Mesendoderm (in vitro differentiated cells): ENCODE results near the gene TTPAL.
A peak's percentile ranks its signal among the peaks of the same experiment; 100 is the strongest.

Experiments used
- DNase-seq: peaks from one replicate; pipeline ENCODE4 v3.0.0; 2013
- H2AK5ac ChIP-seq: 2 replicates; pipeline ENCODE4 v1.6.1; 2013; ENCODE audit warnings: low read length, inconsistent platforms
- H2BK120ac ChIP-seq: 2 replicates; pipeline ENCODE4 v1.6.1; 2013; ENCODE audit warnings: low read depth, mild to moderate bottlenecking, low read length, moderate library complexity, mixed read lengths
- H2BK15ac ChIP-seq: replicated peaks from 2 replicates; pipeline ENCODE4 v1.6.1; 2013; ENCODE audit warnings: low read depth, mild to moderate bottlenecking, moderate library complexity
- H2BK5ac ChIP-seq: 2 replicates; pipeline ENCODE4 v1.6.1; 2013; ENCODE audit warnings: low read length, inconsistent platforms
- H3K18ac ChIP-seq: 2 replicates; pipeline ENCODE4 v1.6.1; 2013; ENCODE audit warnings: mild to moderate bottlenecking, low read length, mixed read lengths
- H3K23ac ChIP-seq: one replicate; pipeline ENCODE4 v1.6.1; 2013; ENCODE audit warnings: low read length
- H3K27ac ChIP-seq: 2 replicates; pipeline ENCODE4 v1.5.1; 2013; ENCODE audit warnings: low read depth, mild to moderate bottlenecking, inconsistent platforms, low read length, moderate library complexity
- H3K27me3 ChIP-seq: 2 replicates; pipeline ENCODE4 v1.6.1; 2013; ENCODE audit warnings: low read length, control low read depth, mild to moderate bottlenecking, inconsistent platforms; ENCODE audit not compliant: insufficient read depth, poor library complexity
- H3K36me3 ChIP-seq: 2 replicates; pipeline ENCODE4 v1.6.1; 2013; ENCODE audit warnings: low read length, inconsistent platforms; ENCODE audit not compliant: control insufficient read depth, insufficient read depth
- H3K4ac ChIP-seq: one replicate; pipeline ENCODE4 v1.6.1; 2013; ENCODE audit warnings: low read depth, mild to moderate bottlenecking, low read length, moderate library complexity
- H3K4me1 ChIP-seq: 2 replicates; pipeline ENCODE4 v1.6.1; 2013; ENCODE audit warnings: low read depth, low read length, inconsistent platforms; ENCODE audit not compliant: control insufficient read depth
- H3K4me2 ChIP-seq: 2 replicates; pipeline ENCODE4 v1.6.1; 2013; ENCODE audit warnings: low read length
- H3K4me3 ChIP-seq: 2 replicates; pipeline ENCODE4 v1.5.1; 2013; ENCODE audit warnings: mild to moderate bottlenecking, low read length
- H3K56ac ChIP-seq: one replicate; pipeline ENCODE4 v1.6.1; 2013; ENCODE audit warnings: low read length
- H3K79me1 ChIP-seq: 2 replicates; pipeline ENCODE4 v1.6.1; 2013; ENCODE audit warnings: low read length, inconsistent platforms
- H3K79me2 ChIP-seq: 2 replicates; pipeline ENCODE4 v1.6.1; 2013; ENCODE audit warnings: mild to moderate bottlenecking, low read length; ENCODE audit not compliant: control insufficient read depth, insufficient read depth
- H3K9ac ChIP-seq: 2 replicates; pipeline ENCODE4 v1.6.1; 2013; ENCODE audit warnings: low read length, inconsistent platforms
- H4K5ac ChIP-seq: one replicate; pipeline ENCODE4 v1.6.1; 2013; ENCODE audit warnings: low read length
- H4K8ac ChIP-seq: one replicate; pipeline ENCODE4 v1.6.1; 2013; ENCODE audit warnings: low read depth, mild to moderate bottlenecking, control low read depth, low read length, moderate library complexity
- WGBS: extraction: QIAGEN DNeasy Blood & Tissue Kit; methylation state at CpG from one replicate; pipeline ENCODE4 v1.1.7; 2013; ENCODE audit warnings: low lambda C conversion rate, missing lambda C conversion rate; ENCODE audit not compliant: insufficient coverage; ENCODE audit errors: extremely low coverage; 5-methylcytosine and 5-hydroxymethylcytosine counted together

TTPAL gene

DNA sequence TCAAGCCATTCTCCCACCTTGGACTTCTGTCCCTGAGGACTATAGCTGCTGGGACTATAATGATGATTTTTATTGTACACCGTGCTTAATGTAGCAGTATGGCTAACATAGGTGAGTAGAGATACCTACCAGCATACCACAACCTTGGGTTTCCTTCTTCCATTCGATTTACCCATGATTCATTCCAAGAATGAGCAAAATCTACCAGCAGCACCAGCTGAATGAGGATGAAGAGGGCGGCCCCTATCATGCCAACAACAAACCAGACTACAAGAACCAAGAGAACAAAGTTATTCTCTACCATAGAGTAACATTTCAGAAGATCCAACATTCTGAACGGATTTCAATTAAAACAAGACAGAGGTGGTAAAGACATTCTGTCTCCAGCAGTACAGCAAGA lies 34.1 kb downstream of the TTPAL start:
- no peak overlapping the region for H4K5ac ChIP-seq
- H2BK5ac ChIP-seq: no peak overlapping the region
- H3K4ac ChIP-seq: no peak overlapping the region
- no peak overlapping the region for H3K4me2 ChIP-seq
- H3K27me3 ChIP-seq: no peaks in the 10 kb centered on the region
- no peak overlapping the region for H3K9ac ChIP-seq
- H3K4me1 ChIP-seq: no peaks in the 10 kb centered on the region
- WGBS: no CpG with 5 or more reads among the region's 4 CpGs
- DNase-seq: no peak
- peaks cover 4% of the 10 kb centered on the region for H3K79me2 ChIP-seq
- no peak overlapping the region for H3K4me3 ChIP-seq
- H2AK5ac ChIP-seq: no peak overlapping the region
- no peak overlapping the region for H3K56ac ChIP-seq
- H3K18ac ChIP-seq: no peak overlapping the region
- peaks cover 5% of the 10 kb centered on the region for H3K79me1 ChIP-seq
- H2BK15ac ChIP-seq: no peak overlapping the region
- H3K36me3 ChIP-seq: peaks cover 7% of the 10 kb centered on the region
- no peak overlapping the region for H4K8ac ChIP-seq
- H3K23ac ChIP-seq: no peak overlapping the region
- H3K27ac ChIP-seq: no peak overlapping the region
- H2BK120ac ChIP-seq: no peak overlapping the region

GRCh38 chr20:44513871-44514270 lies 38.2 kb downstream of the TTPAL start:
- Histone ChIP-seq H3K4me2 (no peak overlapping the region), H2BK120ac (no peak overlapping the region), H4K8ac (no peak overlapping the region), H3K27ac (no peak overlapping the region), H3K4me1 (no peaks in the 10 kb centered on the region), H3K36me3 (peaks cover 5% of the 10 kb centered on the region), H3K56ac (peak overlapping the region; percentile 1), H3K23ac (no peak overlapping the region), H3K18ac (no peak overlapping the region), H4K5ac (no peak overlapping the region), H3K79me1 (peaks cover 10% of the 10 kb centered on the region), H3K79me2 (peaks cover 35% of the 10 kb centered on the region), H2AK5ac (no peak overlapping the region), H3K27me3 (no peaks in the 10 kb centered on the region), H3K9ac (no peak overlapping the region), H3K4ac (no peak overlapping the region), H2BK15ac (no peak overlapping the region), H2BK5ac (no peak overlapping the region), H3K4me3 (no peak overlapping the region)
- WGBS: no CpG with 5 or more reads among the region's 10 CpGs
- no peak for DNase-seq

- no peak overlapping the region for H4K5ac ChIP-seq
- H3K79me1 ChIP-seq: peaks cover 16% of the 10 kb centered on the region
- H3K79me2 ChIP-seq: peaks cover 61% of the 10 kb centered on the region
- no peak overlapping the region for H3K27ac ChIP-seq
- H3K4ac ChIP-seq: no peak overlapping the region
- peaks cover 8% of the 10 kb centered on the region for H3K4me1 ChIP-seq
- no peak overlapping the region for H3K4me3 ChIP-seq
- no peak overlapping the region for H2BK15ac ChIP-seq
- H3K23ac ChIP-seq: no peak overlapping the region
- no CpG with 5 or more reads among the region's 7 CpGs for WGBS
- H3K36me3 ChIP-seq: peaks cover 2% of the 10 kb centered on the region
- no peak overlapping the region for H2BK5ac ChIP-seq
- no peak for DNase-seq
- no peak overlapping the region for H2AK5ac ChIP-seq
- no peak overlapping the region for H2BK120ac ChIP-seq
- no peak overlapping the region for H3K4me2 ChIP-seq
- H3K18ac ChIP-seq: no peak overlapping the region
- no peak overlapping the region for H3K56ac ChIP-seq
- no peak overlapping the region for H3K9ac ChIP-seq
- H4K8ac ChIP-seq: no peak overlapping the region
- H3K27me3 ChIP-seq: no peaks in the 10 kb centered on the region
Observed at GRCh38 chr20:44516491-44516890, 40.8 kb downstream of the TTPAL start.

GRCh38 chr20:44517454-44517853 lies 41.8 kb downstream of the TTPAL start:
- Histone ChIP-seq H3K9ac (no peak overlapping the region), H3K4me3 (no peak overlapping the region), H3K79me1 (peaks cover 16% of the 10 kb centered on the region), H3K79me2 (peaks cover 64% of the 10 kb centered on the region), H3K36me3 (no peaks in the 10 kb centered on the region), H3K27me3 (no peaks in the 10 kb centered on the region), H3K4me2 (no peak overlapping the region), H3K4ac (peak overlapping the region; percentile 50), H3K18ac (no peak overlapping the region), H2BK15ac (no peak overlapping the region), H2AK5ac (no peak overlapping the region), H3K23ac (no peak overlapping the region), H3K56ac (no peak overlapping the region), H4K5ac (no peak overlapping the region), H3K4me1 (peaks cover 11% of the 10 kb centered on the region), H2BK5ac (no peak overlapping the region), H3K27ac (no peak overlapping the region), H4K8ac (no peak overlapping the region), H2BK120ac (no peak overlapping the region)
- DNase-seq: no peak
- WGBS: no CpG with 5 or more reads among the region's 3 CpGs

- Histone ChIP-seq H3K4ac (no peak overlapping the region), H4K5ac (no peak overlapping the region), H3K4me3 (no peak overlapping the region), H3K36me3 (no peaks in the 10 kb centered on the region), H2BK15ac (no peak overlapping the region), H3K79me1 (peaks cover 16% of the 10 kb centered on the region), H3K9ac (no peak overlapping the region), H3K4me2 (no peak overlapping the region), H2BK120ac (no peak overlapping the region), H3K18ac (no peak overlapping the region), H3K27me3 (no peaks in the 10 kb centered on the region), H3K27ac (no peak overlapping the region), H3K56ac (no peak overlapping the region), H3K23ac (no peak overlapping the region), H4K8ac (no peak overlapping the region), H3K79me2 (peaks cover 64% of the 10 kb centered on the region), H3K4me1 (peaks cover 13% of the 10 kb centered on the region), H2BK5ac (no peak overlapping the region), H2AK5ac (no peak overlapping the region)
- DNase-seq: no peak
- no CpG with 5 or more reads among the region's 3 CpGs for WGBS
Observed at GRCh38 chr20:44518248-44518647, 42.6 kb downstream of the TTPAL start.

GRCh38 chr20:44520881-44521280 lies 45.2 kb downstream of the TTPAL start:
- no peaks in the 10 kb centered on the region for H3K27me3 ChIP-seq
- H3K4me3 ChIP-seq: peak overlapping the region; percentile 93
- H2BK120ac ChIP-seq: no peak overlapping the region
- peak overlapping the region; percentile 85 for H3K4me2 ChIP-seq
- no peak overlapping the region for H2BK15ac ChIP-seq
- DNase-seq: no peak
- H3K9ac ChIP-seq: peak overlapping the region; percentile 96
- H3K4ac ChIP-seq: no peak overlapping the region
- no peak overlapping the region for H4K8ac ChIP-seq
- peak overlapping the region; percentile 79 for H3K56ac ChIP-seq
- H3K79me2 ChIP-seq: peaks cover 52% of the 10 kb centered on the region
- H2AK5ac ChIP-seq: peak overlapping the region; percentile 39
- H3K27ac ChIP-seq: no peak overlapping the region
- WGBS: no CpG with 5 or more reads among the region's 3 CpGs
- H3K79me1 ChIP-seq: peaks cover 12% of the 10 kb centered on the region
- no peak overlapping the region for H3K18ac ChIP-seq
- no peak overlapping the region for H4K5ac ChIP-seq
- no peak overlapping the region for H2BK5ac ChIP-seq
- peaks cover 19% of the 10 kb centered on the region for H3K4me1 ChIP-seq
- no peak overlapping the region for H3K23ac ChIP-seq
- H3K36me3 ChIP-seq: no peaks in the 10 kb centered on the region
